ENCODE results near the gene HSD11B1L. TPM values are rescaled to one million over a fixed set of nuclear protein-coding genes. Genes with fewer than 3 reads are reported as not detected.

Gene HSD11B1L
- total RNA-seq, 2 experiments from 2014 or later: 2.4 to 2.9 TPM

DNA sequence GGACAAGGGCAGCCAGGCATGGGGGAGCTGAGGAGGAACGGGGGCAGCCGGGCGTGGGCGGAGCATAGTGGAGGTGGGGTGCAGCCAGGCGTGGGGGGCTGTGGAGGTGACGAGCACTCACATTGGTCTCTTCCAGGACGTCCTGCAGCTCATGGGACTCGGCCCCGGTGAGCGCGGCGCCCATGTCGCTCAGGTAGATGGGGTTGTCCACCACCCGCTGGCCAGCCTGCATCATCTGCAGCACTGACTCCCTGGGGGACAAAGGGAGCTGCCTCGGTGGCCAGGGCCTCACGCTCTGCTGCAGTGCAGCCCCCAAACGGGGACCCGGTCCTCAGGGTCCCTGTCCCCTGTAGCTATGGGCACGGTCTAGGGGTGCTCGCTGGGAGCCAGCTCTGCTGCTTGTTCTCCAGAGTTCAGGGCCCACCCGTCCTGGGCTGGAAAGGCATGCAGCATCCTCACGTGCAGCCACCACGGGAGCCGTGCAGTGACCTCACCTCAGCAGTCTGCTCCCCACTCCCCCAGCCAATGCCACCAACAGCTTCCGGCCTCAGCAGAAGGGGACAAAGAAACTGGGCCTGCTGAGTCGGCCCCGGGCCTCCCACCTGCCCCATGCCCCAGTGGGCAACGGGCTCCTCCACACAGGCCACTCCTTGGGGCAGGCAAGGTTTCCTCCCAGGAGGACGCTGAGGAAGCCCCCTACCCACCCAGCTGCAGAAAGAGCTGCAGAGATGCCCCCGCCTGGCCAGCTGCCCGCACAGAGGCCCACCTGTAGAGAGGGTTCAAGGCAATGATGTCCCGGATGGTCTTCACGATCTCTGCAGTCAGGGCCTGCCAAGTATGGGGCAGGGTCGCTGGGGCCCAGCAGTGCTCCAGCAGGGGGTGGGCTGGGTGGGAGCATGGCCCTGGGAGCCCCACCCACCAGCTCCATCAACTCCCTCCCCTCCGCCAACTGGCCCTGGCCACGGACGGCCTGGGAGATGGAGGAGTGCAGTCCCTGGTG lies 27.0 kb downstream of the HSD11B1L start:
- Mint-ChIP-seq H3K9me3 (no peaks in the 10 kb centered on the region), H3K4me1 (ENCODE audit: low read depth) (no peaks in the 10 kb centered on the region), H3K27ac (no peak overlapping the region), H3K36me3 (ENCODE audit: low read depth) (peaks cover 60% of the 10 kb centered on the region), H3K4me3 (no peak overlapping the region), H3K27me3 (no peaks in the 10 kb centered on the region)
- no peaks in the 10 kb centered on the region for H3K9me3 ChIP-seq (ENCODE audit: control insufficient read depth in 1 of 2, insufficient read depth in 1 of 2, low read length in 2 of 2)
- no peak overlapping the region for H3K4me3 ChIP-seq (ENCODE audit: low read length)
- no peak overlapping the region for H3K27ac ChIP-seq (ENCODE audit: low read depth in 1 of 2, low read length in 2 of 2)
- ChIA-PET POLR2A (no interaction called here), CTCF (no interaction called here)
- intact Hi-C loops (cut with DNase I, micrococcal nuclease): no loop called here
- peaks cover 75% of the 10 kb centered on the region for H3K36me3 ChIP-seq (ENCODE audit: insufficient read depth, low read length)
- ATAC-seq (ENCODE audit: poor library complexity): no peak
- TF ChIP-seq, protein P1, sequence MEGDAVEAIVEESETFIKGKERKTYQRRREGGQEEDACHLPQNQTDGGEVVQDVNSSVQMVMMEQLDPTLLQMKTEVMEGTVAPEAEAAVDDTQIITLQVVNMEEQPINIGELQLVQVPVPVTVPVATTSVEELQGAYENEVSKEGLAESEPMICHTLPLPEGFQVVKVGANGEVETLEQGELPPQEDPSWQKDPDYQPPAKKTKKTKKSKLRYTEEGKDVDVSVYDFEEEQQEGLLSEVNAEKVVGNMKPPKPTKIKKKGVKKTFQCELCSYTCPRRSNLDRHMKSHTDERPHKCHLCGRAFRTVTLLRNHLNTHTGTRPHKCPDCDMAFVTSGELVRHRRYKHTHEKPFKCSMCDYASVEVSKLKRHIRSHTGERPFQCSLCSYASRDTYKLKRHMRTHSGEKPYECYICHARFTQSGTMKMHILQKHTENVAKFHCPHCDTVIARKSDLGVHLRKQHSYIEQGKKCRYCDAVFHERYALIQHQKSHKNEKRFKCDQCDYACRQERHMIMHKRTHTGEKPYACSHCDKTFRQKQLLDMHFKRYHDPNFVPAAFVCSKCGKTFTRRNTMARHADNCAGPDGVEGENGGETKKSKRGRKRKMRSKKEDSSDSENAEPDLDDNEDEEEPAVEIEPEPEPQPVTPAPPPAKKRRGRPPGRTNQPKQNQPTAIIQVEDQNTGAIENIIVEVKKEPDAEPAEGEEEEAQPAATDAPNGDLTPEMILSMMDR (IDR thresholded peaks at IDR 0.05): no peak
- H3K27me3 ChIP-seq (ENCODE audit: control insufficient read depth in 1 of 2, insufficient read depth in 2 of 2, low read length in 2 of 2): no peaks in the 10 kb centered on the region
- H3K4me1 ChIP-seq (ENCODE audit: insufficient read depth, low read length): no peaks in the 10 kb centered on the region
- DNase-seq: peak in 1 of 14 experiments; percentile 5

DNA sequence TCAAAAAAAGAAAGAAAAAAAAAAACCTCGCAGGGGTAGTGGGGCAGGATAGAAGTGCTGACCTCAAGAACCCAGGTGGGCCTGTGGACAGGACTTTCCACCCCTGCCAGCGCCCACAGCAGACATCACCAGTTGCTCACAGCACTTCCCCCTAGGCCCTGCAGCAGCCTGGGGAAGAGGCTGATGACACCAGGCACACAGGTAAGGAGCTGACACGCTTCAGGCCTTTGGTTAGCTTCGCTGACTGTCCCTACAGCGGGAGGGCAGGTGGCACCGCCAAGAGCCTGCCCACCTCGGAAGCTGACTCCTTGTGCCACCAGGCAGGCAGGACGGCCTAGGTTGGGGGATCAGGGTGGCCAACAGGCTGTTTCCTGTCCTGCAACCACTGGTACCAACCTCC lies 30.2 kb downstream of the HSD11B1L start:
- DNase-seq (peak in 1 of 14 experiments; percentile 9), ATAC-seq (ENCODE audit: poor library complexity) (no peak)
- H3K4me3 ChIP-seq (ENCODE audit: low read length): no peak overlapping the region
- H3K36me3 ChIP-seq (ENCODE audit: insufficient read depth, low read length): peaks cover 65% of the 10 kb centered on the region
- Mint-ChIP-seq H3K27ac (no peak overlapping the region), H3K4me1 (ENCODE audit: low read depth) (no peaks in the 10 kb centered on the region), H3K36me3 (ENCODE audit: low read depth) (peaks cover 59% of the 10 kb centered on the region), H3K9me3 (no peaks in the 10 kb centered on the region), H3K27me3 (no peaks in the 10 kb centered on the region), H3K4me3 (no peak overlapping the region)
- ChIA-PET POLR2A (interaction anchor here (2.5 kb wide), 1 partner anchor 9 kb away, joined by 11 read pairs; the partner anchor contains the start of genes CATSPERD and LONP1), CTCF (interaction anchor here (0.9 kb wide), 1 partner anchor 24 kb away, joined by 3 read pairs; no protein-coding TSS in a partner anchor)
- TF ChIP-seq, protein P1 (IDR thresholded peaks at IDR 0.05): no peak
- no peak overlapping the region for H3K27ac ChIP-seq (ENCODE audit: low read depth in 1 of 2, low read length in 2 of 2)
- intact Hi-C loops (cut with DNase I, micrococcal nuclease): no loop called here
- no peaks in the 10 kb centered on the region for H3K4me1 ChIP-seq (ENCODE audit: insufficient read depth, low read length)
- no peaks in the 10 kb centered on the region for H3K9me3 ChIP-seq (ENCODE audit: control insufficient read depth in 1 of 2, insufficient read depth in 1 of 2, low read length in 2 of 2)
- no peaks in the 10 kb centered on the region for H3K27me3 ChIP-seq (ENCODE audit: control insufficient read depth in 1 of 2, insufficient read depth in 2 of 2, low read length in 2 of 2)

DNA sequence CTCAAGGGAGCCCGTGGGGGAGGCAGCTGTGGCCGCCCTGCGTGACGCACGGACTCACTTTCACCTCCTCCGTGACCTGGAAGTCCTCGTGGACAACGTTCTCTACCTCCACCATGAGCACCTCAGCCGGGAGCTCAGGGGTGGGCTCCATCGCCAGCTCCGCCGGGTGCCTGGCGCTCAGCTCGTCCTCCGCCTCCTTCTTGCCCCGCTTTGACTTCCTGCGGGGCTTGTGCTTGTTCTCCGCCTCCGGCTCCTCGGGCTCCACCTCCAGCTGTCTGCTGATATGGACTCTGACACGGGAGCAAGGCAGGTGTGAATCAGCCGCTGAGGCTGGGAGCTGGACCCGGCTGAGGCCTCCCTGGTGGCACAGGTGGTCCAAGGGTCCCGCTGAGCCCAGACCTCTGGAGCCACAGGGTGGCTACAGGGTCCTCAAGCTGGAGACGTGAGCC lies 30.9 kb downstream of the HSD11B1L start:
- Histone ChIP-seq H3K27me3 (ENCODE audit: control insufficient read depth in 1 of 2, insufficient read depth in 2 of 2, low read length in 2 of 2) (no peaks in the 10 kb centered on the region), H3K4me3 (ENCODE audit: low read length) (no peak overlapping the region), H3K4me1 (ENCODE audit: insufficient read depth, low read length) (no peaks in the 10 kb centered on the region), H3K9me3 (ENCODE audit: control insufficient read depth in 1 of 2, insufficient read depth in 1 of 2, low read length in 2 of 2) (no peaks in the 10 kb centered on the region), H3K36me3 (ENCODE audit: insufficient read depth, low read length) (peaks cover 60% of the 10 kb centered on the region), H3K27ac (ENCODE audit: low read depth in 1 of 2, low read length in 2 of 2) (no peak overlapping the region)
- ChIA-PET POLR2A (interaction anchor here (2.5 kb wide), 1 partner anchor 9 kb away, joined by 11 read pairs; the partner anchor contains the start of genes CATSPERD and LONP1), CTCF (no interaction called here)
- Mint-ChIP-seq H3K36me3 (ENCODE audit: low read depth) (peaks cover 52% of the 10 kb centered on the region), H3K4me1 (ENCODE audit: low read depth) (no peaks in the 10 kb centered on the region), H3K27me3 (no peaks in the 10 kb centered on the region), H3K27ac (no peak overlapping the region), H3K9me3 (no peaks in the 10 kb centered on the region), H3K4me3 (no peak overlapping the region)
- TF ChIP-seq, protein P1 (IDR thresholded peaks at IDR 0.05): no peak
- peak in 2 of 14 experiments; percentile 2 to 25 for DNase-seq
- ATAC-seq (ENCODE audit: poor library complexity): no peak
- intact Hi-C loops (cut with DNase I, micrococcal nuclease): no loop called here

Data from CD4-positive, alpha-beta T cell (primary cell).